ENCODE results near the gene ZNF23.
A peak's percentile ranks its signal among the peaks of the same experiment; 100 is the strongest.

ZNF23 gene

DNA sequence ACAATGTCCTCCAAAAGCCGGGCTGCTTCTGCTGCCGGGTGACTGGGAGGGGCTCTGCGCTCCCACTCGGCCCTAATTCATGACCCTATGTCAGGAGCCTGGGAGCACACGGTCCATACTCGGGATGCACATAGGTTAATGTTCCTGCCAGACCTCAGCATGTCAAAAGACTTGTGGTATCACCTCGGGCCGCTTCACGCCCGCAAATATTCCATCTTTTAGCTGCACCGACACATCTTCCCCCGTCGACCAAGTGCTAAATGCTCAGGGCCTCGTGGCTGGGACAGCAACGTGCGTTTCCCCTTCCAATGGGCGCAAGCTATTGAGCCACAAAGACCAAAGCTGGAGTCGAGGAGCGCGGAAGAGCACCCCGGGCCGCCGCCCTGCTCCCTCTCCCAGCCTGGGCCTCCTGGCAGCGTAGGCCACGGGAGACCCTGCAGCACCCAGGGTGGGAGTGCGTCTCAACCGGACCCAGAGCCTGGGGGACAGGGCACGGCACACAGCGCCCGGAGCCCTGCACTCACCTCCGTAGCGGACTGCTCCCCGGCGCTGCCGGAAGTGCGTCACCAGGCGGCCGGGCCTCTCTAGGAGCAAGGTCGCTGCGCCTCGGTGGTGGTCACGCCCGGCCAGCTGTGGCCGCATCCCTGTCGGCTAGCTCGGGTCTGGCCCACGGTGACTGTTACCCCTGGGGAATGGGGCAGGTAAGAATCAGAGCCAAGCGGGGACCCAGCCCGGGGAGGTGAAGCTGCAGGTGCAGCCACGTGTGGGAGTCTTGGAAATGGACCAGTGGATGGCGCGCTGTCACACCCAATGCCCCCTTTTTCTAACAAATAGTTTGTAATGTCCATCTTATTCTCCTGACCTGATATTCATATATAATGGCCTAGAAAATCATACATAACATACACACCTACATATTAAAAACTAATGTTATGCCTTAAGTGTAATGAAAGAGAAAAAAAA, at the start of gene ZNF23:
ZNF23 (minus strand) TSS at position 562 of the 963 bp plus-strand sequence. CDS start 5,451 bp downstream, outside the sequence.
- DNase-seq: peak; percentile 86

DNA sequence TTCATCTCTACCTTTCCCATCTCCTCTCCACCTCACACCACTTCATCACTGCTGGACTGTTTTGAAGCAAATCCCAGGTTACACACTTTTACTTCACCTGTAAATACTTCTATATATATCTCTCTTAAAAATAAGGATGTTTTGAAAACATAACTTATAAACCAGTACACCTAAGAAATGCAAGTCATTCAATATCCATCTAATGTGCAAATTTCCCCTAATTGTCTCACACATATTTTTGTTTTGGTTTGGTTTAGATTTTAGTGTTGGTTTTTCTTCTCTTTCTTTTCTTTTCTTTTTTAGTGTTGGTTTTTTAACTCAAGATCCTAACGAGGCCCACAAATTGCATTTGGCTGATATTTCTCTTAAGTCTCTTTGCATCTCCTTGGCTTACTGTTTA, 45.0 kb upstream of the ZNF23 start:
- no peak for DNase-seq

DNA sequence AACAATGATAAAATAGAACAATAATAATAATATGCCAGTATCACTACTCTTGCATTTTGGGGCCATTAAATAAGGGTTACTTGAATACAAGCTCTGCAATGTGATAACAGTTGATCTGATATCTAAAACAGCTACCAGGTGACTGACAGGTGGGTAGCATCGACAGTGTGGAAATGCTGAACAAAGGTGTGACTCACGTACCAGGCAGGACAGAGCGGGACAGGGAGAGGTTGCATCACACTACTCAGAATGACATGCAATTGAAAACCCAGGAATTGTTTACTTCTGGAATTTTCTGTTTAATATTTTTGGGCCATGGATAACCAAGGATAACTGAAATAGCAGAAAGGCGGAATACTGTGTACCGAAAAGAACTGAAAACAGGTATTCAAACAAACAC, 42.9 kb upstream of the ZNF23 start:
- DNase-seq: no peak

DNA sequence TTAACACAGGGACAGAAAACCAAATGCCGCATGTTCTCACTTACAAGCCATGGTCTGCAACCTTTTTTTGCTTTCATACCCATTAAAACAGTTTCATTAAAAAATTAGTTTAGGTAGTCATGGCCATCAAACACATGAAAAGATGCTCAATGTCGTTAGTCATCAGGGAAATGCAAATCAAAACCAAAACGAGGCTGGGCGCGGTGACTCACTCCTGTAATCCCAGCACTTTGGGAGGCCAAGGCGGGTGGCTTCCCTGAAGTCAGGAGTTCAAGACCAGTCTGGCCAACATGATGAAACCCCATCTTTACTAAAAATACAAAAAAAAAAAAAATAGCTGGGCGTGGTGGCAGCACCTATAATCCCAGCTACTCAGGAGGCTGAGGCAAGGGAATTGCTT, 42.0 kb upstream of the ZNF23 start:
- DNase-seq: peak; percentile 26

DNA sequence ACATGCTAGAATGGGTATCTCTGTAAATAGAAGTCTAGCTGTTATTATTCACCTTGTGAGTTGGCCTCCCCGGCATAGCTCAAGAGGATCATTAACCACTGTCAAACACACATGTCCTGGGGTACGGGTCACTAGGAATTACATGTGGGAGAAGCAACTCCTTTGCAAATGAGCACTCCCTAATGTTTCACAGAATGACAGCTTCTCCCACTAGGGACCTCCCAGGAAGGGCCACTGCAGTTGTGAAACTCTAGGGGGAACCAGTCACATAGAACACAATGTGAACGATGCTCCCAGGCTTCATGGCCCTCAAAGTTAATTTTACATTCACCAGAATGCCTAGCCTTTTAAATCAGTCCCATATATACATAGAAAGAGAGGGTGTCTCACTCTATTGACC, 39.5 kb upstream of the ZNF23 start:
- DNase-seq: no peak

DNA sequence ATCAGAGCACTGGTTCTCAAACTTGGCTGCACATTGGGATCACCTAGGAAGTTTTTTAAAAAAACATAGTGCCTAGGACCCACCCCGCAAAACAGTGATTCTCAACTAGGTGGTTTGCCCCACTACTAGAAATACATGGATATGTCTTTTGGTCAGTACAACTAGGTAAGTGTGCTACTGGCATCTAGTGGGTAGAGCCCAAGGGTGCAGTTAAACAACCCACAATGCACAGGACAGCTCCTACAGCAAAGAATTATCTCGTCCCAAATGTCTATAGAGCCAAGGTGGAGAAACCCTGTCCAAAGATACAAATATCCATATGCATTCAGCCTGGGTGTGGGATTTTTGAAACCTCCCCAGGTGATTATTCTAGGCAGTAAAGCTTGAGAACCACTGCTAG, 38.9 kb upstream of the ZNF23 start:
- no peak for DNase-seq

DNA sequence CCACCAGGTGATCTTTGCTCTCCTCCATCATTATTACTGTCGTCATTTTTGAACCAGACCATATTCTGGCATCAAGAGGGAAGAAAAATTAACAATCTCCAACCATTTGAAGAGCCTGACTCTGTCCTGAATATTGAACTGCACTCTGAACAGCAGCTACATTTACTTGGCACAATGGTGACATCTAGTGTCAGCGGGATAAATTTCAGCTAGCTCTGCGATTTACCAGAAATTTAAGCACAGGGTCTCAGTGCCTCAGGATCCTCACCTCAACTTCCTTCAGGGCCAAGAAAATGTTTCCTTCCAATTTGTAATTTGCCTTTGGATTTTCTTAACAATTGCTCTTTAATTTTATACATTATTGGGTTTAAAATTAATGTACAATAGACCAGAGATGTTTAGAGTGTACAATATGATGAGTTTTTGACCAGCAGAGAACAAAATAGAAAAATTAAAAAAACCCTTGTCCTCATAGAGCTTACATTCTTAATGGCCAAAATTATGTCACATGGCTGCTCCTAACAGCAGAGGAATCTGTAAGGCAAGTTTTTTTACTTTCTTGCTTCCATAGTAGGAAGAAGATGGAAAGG, 37.8 kb upstream of the ZNF23 start:
- peak; percentile 52 for DNase-seq

DNA sequence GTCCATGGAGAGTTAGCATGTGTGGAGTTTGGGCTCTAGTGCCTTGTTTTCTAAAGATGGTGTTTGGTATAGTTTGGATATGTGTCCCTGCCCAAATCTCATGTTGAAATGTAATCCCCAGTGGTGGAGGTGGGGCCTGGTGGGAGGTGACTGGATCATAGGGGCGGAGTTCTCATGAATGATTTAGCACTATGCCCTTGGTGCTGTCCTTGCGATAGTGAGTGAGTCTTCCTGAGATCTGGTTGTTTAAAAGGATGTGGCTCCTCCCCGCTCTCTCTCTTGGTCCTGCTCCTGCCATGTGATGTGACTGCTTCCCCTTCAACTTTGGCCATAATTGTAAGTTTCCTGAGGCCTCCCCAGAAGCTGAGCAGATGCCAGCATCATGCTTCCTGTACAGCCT, 36.0 kb upstream of the ZNF23 start:
- no peak for DNase-seq

DNA sequence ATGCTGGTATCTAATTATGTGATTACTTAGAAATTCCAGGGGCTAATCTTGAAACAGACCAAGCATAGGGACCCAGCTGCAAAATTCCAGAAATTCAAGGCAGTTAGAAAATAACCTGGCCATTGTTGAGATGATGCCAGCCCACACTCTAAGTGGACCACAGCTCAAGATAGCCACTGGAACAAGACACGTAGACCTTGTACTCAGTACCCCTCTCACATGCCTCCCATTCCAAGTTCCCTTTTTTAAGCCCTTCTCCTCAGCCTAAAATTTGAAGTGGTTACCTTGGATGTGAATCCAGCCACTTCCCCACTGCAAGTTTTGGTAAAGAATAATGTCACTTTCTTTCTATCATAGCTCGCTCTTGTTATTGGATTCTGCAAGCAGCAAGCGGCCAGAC, 31.2 kb upstream of the ZNF23 start:
- DNase-seq: no peak

DNA sequence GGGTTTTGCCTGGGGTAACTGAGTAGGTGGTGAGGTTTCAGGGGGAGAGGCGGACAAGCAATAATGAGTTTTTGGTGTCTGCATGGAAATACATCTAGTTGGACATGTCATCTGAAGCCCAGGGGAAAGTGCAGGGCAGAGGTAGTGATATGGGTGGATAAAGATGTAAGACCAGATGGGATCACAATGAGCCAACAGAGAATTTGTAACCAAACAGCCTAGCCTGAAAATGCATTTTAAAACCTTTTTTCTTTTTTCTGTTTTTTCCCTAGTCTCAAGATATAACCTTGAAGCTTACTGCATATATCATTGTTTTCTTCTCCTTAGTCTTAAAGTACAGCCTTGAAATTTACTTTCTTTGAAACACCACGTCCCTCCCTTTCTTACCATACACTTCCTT, 30.7 kb upstream of the ZNF23 start:
- no peak for DNase-seq

DNA sequence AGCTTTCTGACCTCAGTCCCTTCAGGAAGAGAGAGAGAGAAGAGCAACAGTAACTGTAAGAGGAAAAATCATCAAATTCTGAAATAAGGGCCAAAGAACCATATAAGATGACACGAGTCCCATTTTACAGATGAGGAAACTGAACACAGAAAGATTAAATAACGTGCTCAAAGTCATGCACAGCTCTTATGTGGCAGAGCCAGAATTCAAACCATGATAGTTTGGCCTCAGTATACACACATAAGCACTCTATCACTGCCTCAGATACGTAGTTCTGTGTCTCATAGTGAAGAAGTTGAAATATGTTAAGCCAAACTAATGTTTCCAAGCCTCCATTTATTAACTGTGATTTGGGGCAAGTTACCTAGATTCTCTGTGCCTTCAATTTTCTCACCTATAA, 29.0 kb upstream of the ZNF23 start:
- no peak for DNase-seq

DNA sequence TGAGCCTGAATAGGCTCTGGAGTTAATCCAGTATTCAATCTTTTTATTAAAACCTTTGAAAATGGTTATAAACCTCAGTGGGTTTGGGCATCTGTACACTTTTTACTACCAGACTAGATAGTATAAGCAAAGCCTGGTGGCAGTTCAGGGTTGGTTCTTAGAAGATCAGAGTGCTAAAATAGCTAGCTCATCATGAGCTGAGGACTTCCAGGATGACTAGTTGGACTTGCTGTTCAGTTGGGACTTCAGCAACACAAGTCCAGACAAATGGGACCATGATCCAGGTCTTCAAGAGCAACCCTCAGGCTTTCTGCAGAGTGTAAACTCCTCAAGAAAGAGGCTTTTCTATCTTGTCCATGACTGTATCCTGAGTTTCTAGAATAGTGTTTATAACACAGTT, 28.3 kb upstream of the ZNF23 start:
- DNase-seq: no peak

DNA sequence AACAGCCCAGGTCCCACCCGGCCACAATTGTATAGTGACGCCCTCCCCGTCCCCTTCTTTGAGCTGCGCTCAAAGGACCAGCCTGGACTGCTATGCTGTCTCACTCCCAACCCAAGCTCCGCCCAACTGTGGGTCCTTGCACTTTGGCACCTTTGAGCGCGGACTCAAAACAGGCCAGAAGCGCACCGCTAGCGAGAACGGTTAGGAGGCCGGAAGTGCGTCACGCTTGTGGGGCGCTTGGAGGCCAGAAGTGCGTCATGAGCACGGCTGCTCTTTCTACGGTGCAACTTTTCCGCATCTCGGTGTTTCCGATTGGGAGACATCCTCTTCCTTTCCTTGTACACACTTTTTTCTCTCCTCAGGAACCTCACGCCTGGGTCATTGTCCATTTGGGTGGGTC, 27.1 kb upstream of the ZNF23 start, which contains the start of gene ZNF19:
ZNF19 (minus strand) TSS at position 203 of the 400 bp plus-strand sequence. CDS start 7,210 bp downstream, outside the sequence.
- DNase-seq: no peak

DNA sequence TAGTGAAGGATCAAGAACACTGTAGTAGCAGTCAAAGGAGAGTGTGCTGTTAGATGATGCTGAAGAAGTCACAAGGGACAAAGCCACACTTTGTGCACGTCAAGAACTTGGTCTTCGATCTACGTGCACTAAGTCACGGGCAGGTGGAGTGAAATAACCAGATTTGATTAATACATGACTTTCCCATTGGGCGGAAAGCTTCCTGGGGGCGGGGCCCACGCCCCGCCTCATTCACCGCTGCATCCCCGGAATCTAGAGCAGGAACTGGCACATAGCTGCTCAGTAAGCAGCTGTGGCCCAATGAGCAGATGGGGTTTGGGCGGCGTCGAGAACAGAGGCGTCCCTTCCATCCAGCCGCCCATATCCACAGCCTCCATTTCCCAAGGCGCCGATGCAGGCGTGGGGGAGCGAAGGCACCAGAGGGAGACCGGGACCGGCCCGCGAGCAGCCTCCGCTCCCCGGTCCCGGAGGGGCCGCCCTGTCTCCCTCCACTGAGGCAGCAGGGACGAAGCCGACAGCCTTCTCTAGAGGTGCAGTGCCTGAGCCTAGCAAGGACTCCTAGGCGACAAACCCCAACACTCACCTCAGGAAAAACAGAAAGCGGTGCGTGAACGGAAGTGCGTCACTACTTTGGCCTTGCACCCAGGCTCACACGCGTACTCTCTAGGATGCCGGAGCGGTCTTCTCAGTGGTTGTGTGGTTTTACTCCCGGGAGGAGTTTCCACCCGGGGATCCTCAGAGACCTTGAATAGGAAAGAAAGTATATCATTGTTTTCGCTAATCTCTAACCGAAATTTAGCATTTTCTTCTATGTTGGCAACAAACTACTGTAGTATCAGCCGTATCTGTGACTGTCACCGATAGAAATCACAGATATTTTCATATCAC, 22.2 kb upstream of the ZNF23 start:
- peak; percentile 83 for DNase-seq

DNA sequence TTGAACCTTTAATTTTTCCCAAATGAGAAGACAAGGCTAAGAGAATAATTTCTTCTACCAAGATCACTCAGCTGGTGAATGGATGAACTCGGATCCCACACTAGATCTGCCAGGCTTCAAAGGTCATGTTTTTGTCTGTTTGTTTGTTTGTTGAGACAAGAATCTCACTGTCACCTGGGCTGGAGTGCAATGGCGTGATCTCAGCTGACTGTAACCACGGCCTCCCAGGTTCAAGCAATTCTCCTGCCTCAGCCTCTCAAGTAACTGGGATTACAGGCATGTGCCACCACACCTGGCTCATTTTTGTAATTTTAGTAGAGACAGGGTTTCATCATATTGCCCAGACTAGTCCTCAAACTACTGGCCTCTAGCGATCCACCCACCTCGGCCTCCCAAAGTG, 20.5 kb upstream of the ZNF23 start:
- no peak for DNase-seq

DNA sequence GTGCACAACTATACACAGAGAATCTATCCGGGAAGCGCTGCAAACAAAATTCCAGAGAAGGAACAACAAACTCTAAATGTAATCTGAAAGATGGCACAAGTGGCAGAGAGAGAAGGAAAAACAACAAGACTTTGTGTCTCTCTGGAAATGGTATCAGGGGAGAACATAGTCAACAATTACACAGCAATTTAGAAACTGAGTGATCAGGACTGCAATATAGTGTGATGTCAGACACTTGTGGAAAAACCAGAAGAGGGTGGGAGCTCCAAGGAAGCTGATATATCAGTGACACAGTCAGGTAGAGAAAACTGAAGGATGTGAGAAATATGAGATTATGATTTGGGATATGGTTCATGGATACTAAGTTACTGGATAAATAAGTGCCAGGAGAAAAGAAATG, 18.9 kb upstream of the ZNF23 start:
- no peak for DNase-seq

DNA sequence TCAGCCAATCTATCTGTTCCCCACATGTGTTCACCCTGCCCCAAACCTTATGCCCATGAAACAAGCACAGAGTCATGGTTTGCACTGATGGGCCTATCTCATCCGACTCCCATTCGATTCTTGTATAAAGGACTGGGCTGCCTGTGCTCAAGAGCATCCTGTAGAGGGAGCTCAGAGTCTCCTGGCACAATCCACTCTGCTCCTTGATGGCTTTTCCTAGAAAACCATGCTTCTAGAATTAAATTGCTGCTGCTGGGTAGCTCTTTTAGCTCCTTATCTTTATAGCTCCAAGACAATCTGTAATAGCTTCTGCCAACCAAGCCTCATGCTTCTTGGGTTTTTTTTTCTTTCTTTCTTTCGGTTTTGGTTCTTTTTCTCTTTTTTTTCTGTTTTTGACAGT, 17.4 kb upstream of the ZNF23 start:
- DNase-seq: no peak

DNA sequence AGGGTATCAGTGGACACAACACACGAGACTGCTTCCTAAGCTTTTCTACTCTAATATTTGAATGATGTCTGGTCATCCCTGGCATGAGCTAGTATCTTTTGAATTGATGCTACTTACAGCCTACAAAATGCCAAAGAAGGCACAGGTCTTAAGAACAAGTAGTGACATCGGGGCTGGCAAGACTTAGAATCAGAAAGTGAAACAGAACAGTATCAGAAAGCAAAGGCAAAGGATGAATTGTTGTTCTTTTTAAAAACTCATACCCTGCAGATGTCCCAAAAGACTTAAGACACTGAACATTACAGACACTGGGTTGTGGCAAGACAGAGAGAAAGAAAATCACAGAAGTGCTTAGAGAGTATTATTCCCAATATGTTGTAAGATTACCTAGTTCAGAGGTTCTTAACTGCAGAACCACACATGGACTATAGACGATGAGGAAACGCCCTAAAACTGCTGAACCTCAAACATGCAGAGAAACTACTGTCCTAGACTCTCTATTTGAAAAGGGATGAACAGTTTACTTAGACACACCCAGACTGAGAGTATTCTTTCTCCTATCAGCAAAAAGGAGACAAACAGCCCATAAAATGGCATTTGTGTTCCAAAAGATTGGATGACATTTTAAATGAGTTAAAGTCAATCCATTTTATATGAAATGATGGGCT, 14.5 kb upstream of the ZNF23 start:
- DNase-seq: no peak

DNA sequence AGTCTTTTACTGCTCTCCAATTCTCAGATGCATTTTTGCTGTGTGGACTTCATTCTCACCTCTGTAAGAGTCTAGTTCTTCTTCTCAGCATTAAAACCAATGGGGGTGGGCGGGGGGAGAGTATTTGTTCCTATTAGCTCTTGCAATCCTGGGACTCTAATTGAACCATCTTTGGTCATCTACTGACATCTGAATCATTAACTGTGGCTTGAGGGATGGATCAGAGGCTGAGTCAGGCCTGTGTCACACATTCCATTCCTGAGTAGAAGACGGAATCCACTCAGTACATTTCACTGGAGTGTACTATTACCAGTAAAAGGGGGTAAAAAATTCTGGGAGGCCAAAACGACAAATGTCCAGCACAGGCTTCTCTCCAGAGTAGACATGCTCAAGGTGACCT, 12.8 kb upstream of the ZNF23 start:
- no peak for DNase-seq

DNA sequence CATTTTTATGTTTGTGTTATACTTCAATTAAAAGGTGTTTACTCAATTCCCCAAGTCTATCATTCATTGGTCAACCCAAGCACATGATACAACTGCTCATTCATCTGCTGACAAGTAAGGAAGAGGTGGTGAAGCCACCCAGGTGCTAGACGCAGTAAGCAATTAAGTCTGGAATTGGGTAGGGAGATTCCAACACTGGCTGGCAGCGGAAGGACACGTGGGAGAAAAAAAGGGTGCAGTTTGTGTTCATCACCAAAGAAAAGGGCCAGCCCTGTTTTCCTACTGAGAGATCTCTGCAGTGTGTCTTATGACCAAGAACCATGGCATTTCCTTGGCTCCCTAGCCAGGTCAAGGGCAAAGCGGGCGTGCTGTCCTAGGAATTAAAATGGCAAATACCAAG, 11.8 kb upstream of the ZNF23 start:
- DNase-seq: no peak

DNA sequence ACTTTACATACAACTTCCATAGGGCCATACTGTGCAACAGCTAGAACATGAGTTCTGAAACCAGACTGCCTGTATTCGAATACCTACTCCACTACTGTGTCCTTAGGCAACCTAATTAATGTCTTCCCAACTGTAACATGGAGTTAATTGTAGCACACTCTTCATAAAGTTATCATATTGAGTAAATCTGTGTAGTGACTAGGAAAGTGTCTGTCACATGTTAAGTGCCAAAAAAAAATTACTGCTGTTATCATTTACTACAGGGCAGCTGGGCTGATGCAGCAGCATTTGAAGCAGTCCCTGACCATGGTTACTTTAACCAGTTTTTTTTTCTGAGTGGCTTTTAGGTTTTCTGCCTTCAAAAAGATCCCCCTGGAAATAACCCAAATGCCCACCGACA, 10.9 kb upstream of the ZNF23 start:
- no peak for DNase-seq

DNA sequence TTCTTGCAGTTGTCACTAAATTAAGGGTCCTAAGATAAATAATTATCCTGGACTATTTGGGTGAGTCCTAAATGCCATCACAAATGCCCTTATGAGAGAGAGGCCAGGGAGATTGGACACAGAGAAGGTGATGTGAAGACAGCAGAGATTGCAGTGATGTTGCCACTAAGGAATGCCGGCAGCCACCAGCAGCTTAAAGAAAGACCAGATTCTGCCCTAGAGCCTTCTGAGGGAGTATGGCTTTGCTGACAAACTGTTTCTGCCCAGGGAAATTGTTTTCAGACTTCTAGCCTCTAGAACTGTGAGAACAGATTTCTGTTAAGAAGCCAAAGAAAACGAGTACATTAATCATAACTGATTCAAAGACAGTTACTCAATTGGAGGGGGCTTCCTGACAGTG, 10.0 kb upstream of the ZNF23 start:
- no peak for DNase-seq

DNA sequence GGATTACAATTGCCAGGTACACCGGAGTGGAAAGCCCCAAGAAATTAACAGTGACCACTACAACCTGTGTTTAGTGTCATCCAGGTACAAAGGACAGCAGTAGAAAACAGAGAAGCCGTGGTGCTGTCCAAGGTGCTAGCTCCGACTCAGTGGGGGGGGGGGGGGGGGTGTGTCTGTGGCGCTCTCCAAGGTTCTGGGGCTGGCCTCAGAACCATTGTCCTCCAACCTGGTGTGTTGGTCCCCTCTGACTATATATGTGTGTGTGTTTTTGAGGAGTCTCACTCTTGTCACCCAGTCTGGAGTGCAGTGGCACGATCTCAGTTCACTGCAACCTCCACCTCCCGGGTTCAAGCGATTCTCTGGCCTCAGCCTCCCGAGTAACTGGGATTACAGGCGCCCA, 5.8 kb upstream of the ZNF23 start:
- DNase-seq: peak; percentile 29
